Muscle of leg (tissue), 11 donors: Measurements from ENCODE around the gene CXCL8. TPM values are rescaled to one million over a fixed set of nuclear protein-coding genes. Genes with fewer than 3 reads are reported as not detected.

Experiments used
- DNase-seq: peaks from one replicate; pipeline ENCODE4 v3.0.0; 2013
- H3K27ac ChIP-seq: one replicate; pipeline ENCODE4 v1.5.1; 2013; ENCODE audit warnings: mild to moderate bottlenecking, low read length, control low read depth
- H3K27me3 ChIP-seq: one replicate; pipeline ENCODE4 v1.6.1; 2013; ENCODE audit warnings: low read length; ENCODE audit not compliant: control insufficient read depth, insufficient read depth
- H3K36me3 ChIP-seq: one replicate; pipeline ENCODE4 v1.6.1; 2013; ENCODE audit warnings: low read length; ENCODE audit not compliant: control insufficient read depth, insufficient read depth
- H3K4me1 ChIP-seq: one replicate; pipeline ENCODE4 v1.6.1; 2013; ENCODE audit warnings: low read length; ENCODE audit not compliant: control insufficient read depth, insufficient read depth
- H3K4me3 ChIP-seq: one replicate; pipeline ENCODE4 v1.5.1; 2013; ENCODE audit warnings: low read length, control low read depth
- H3K9me3 ChIP-seq: replicated peaks from 2 replicates; pipeline ENCODE4 v1.6.1; 2013; ENCODE audit warnings: low read depth, low read length; ENCODE audit not compliant: control insufficient read depth
- WGBS: methylation state at CpG from one replicate; pipeline ENCODE4 v1.1.5; 2013; ENCODE audit warnings: missing lambda C conversion rate; ENCODE audit not compliant: insufficient coverage; 5-methylcytosine and 5-hydroxymethylcytosine counted together
- polyA plus RNA-seq, 8 donors: library from polyadenylated mRNA; unstranded; fragments of 120-200 nt; gene quantifications; one replicate each; pipeline versions ENCODE4 v1.2.1 to v1.2.3, GENCODE V29; 2013; ENCODE audit warnings: inconsistent platforms in 1 of 8, low replicate concordance in 1 of 8; ENCODE audit not compliant: insufficient read length in 8 of 8, insufficient read depth in 1 of 8
- total RNA-seq: library from RNA; stranded (reverse); fragments of 120-200 nt; gene quantifications from one replicate; pipeline ENCODE4 v1.2.4, GENCODE V29; 2013

Gene CXCL8
- total and polyA plus RNA-seq, 9 donors, result 1.2 to 10.7 (median 3.3) TPM

DNA sequence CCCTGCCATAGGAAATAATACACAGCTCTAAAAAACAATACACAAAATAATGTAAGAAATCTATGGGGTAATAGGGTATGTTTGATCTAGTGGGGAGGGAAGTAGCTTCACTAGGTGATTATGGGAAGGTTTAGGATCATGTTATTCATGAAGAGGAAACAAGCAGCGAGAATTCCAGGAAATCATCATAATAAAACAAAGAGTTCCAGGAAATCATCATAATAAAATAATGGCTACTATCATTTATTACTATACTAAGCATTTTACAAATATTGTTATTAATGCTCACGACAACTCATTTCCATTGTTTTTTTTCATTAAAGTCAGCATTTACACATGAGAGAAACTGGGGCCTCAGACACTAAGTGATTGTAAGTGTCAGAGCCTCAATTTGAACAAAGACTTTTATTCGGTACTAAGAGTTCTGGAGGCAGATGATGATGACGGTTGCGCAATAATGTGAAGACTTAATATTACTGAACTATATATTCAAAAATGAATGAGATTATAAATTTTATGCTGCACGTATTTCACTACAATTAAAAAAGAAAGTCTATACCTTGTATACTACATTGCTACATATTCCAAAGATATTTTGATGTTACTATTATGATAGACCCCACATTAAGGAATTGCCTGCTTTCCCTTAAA lies 12.2 kb upstream of the CXCL8 start:
- H3K27me3 ChIP-seq, result peaks cover 2% of the 10 kb centered on the region
- no peaks in the 10 kb centered on the region for H3K9me3 ChIP-seq
- no peaks in the 10 kb centered on the region for H3K36me3 ChIP-seq
- no CpG with 5 or more reads among the region's 6 CpGs for WGBS
- no peak for DNase-seq
- H3K4me1 ChIP-seq, result no peaks in the 10 kb centered on the region
- no peak overlapping the region for H3K4me3 ChIP-seq
- H3K27ac ChIP-seq, result no peak overlapping the region

GRCh38 chr4:73729534-73730165 lies 10.7 kb upstream of the CXCL8 start:
- Histone ChIP-seq H3K9me3 (no peaks in the 10 kb centered on the region), H3K4me1 (no peaks in the 10 kb centered on the region), H3K27me3 (peaks cover 2% of the 10 kb centered on the region), H3K36me3 (no peaks in the 10 kb centered on the region), H3K4me3 (no peak overlapping the region), H3K27ac (no peak overlapping the region)
- peak; percentile 85 for DNase-seq
- WGBS, result no CpG with 5 or more reads among the region's 3 CpGs

DNA sequence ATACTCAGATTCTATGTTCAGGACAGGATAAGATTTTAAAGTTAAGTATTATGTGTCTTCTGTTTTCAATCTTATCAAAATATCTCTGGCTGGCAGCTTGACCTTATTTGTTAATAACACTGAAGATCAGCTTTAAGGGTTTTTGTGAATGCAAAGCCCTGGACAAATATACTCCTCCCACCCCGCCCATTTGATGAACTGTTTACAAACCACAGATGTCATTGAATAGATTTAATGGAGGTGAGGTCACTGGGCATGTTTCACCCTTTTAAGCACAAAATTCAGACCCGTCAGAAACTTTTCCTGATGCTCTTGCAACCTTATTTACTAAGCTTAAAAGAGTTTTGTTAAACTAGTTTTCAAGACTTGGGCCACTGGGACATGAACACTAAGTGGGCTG lies 10.1 kb upstream of the CXCL8 start:
- Histone ChIP-seq H3K4me3 (no peak overlapping the region), H3K36me3 (no peaks in the 10 kb centered on the region), H3K4me1 (no peaks in the 10 kb centered on the region), H3K9me3 (no peaks in the 10 kb centered on the region), H3K27ac (no peak overlapping the region), H3K27me3 (peaks cover 2% of the 10 kb centered on the region)
- DNase-seq, result no peak
- no CpG with 5 or more reads among the region's 2 CpGs for WGBS

- Histone ChIP-seq H3K4me1 (no peaks in the 10 kb centered on the region), H3K4me3 (no peak overlapping the region), H3K27ac (no peak overlapping the region), H3K36me3 (no peaks in the 10 kb centered on the region), H3K9me3 (no peaks in the 10 kb centered on the region), H3K27me3 (peaks cover 2% of the 10 kb centered on the region)
- 91% methylated on average over 1 of the region's 3 CpGs for WGBS
- no peak for DNase-seq
Observed at GRCh38 chr4:73730867-73731266, 9.5 kb upstream of the CXCL8 start.

DNA sequence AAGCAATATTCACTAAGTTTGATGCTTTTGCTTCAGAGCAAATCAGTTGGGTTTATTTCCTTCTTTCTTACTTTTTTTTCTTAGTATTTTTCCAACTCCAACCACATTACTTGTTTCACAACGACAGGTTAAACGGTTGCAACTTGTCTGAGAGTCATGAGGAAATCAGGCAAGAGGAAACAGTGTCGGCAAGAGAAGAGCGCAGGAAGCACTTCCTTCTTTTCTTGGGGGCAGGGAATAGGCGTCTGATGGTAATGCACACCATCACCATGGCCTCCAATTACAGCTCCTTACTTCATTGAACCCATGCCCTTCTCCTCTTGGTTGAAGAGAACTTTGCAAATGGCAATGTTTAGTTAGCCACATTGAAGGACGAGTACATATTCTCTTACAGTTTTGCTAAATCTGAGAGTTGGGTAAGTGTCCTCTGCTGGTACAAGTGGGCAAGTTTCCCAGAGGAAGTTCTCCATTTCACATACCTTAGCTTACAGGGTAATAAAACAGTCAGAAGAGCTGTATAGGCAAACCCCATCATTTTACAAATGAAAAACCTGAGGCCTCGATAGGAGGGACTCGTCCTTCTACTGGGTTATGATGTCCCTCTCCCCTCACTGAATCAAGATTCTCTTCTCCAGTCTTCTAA lies 8.3 kb upstream of the CXCL8 start:
- Histone ChIP-seq H3K4me1 (no peaks in the 10 kb centered on the region), H3K9me3 (no peaks in the 10 kb centered on the region), H3K27me3 (peaks cover 2% of the 10 kb centered on the region), H3K27ac (peak overlapping the region; percentile 51), H3K4me3 (no peak overlapping the region), H3K36me3 (no peaks in the 10 kb centered on the region)
- WGBS, result 80% methylated on average over 2 of the region's 8 CpGs
- peak; percentile 66 for DNase-seq

GRCh38 chr4:73732759-73733431 lies 7.5 kb upstream of the CXCL8 start:
- DNase-seq, result peak; percentile 56
- Histone ChIP-seq H3K4me1 (no peaks in the 10 kb centered on the region), H3K9me3 (no peaks in the 10 kb centered on the region), H3K4me3 (no peak overlapping the region), H3K27ac (peak overlapping the region; percentile 51), H3K27me3 (peaks cover 2% of the 10 kb centered on the region), H3K36me3 (no peaks in the 10 kb centered on the region)
- WGBS, result no CpG with 5 or more reads among the region's 1 CpG

- H3K4me3 ChIP-seq, result no peak overlapping the region
- peak overlapping the region; percentile 5 for H3K27ac ChIP-seq
- DNase-seq, result peak; percentile 51
- peaks cover 2% of the 10 kb centered on the region for H3K27me3 ChIP-seq
- no peaks in the 10 kb centered on the region for H3K9me3 ChIP-seq
- no peaks in the 10 kb centered on the region for H3K36me3 ChIP-seq
- H3K4me1 ChIP-seq, result no peaks in the 10 kb centered on the region
- WGBS, result no CpG with 5 or more reads among the region's 2 CpGs
Observed at GRCh38 chr4:73734530-73735001, 5.8 kb upstream of the CXCL8 start.

DNA sequence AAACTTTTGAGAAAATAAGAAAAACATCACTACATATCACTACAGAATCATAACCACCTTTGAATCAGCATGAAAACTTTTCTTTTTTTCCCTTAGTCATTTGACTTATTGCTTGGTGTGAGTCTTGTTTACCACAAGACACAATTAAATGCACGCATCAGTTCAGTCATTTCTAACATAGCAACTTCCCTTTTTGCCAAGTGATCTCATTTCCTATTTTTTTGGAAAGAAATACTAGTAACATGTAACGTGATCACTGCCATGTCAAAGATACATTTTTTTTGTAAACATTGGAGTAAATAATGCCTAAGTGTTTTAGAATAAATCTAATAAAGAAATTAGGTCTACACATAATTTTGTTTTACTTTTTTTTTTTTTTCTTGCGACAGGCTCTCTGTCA lies 5.1 kb upstream of the CXCL8 start:
- no peak overlapping the region for H3K27ac ChIP-seq

DNA sequence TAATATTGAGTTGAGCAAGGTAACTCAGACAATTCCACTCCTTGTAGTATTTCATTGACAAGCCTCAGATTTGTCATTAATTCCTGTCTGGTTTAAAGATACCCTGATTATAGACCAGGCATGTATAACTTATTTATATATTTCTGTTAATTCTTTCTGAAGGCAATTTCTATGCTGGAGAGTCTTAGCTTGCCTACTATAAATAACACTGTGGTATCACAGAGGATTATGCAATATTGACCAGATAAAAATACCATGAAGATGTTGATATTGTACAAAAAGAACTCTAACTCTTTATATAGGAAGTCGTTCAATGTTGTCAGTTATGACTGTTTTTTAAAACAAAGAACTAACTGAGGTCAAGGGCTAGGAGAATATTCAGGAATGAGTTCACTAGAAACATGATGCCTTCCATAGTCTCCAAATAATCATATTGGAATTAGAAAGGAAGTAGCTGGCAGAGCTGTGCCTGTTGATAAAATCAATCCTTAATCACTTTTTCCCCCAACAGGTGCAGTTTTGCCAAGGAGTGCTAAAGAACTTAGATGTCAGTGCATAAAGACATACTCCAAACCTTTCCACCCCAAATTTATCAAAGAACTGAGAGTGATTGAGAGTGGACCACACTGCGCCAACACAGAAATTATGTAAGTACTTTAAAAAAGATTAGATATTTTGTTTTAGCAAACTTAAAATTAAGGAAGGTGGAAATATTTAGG lies 821 bp downstream of the CXCL8 start:
- Histone ChIP-seq H3K4me1 (no peaks in the 10 kb centered on the region), H3K27ac (no peak overlapping the region), H3K9me3 (no peaks in the 10 kb centered on the region), H3K36me3 (no peaks in the 10 kb centered on the region), H3K27me3 (no peaks in the 10 kb centered on the region), H3K4me3 (no peak overlapping the region)
- DNase-seq, result no peak
- no CpG with 5 or more reads among the region's 2 CpGs for WGBS

More for the DNA sequence above, 5.1 kb upstream of the CXCL8 start:
- no peaks in the 10 kb centered on the region for H3K9me3 ChIP-seq
- H3K36me3 ChIP-seq, result no peaks in the 10 kb centered on the region
- no peak overlapping the region for H3K4me3 ChIP-seq
- peaks cover 2% of the 10 kb centered on the region for H3K27me3 ChIP-seq
- no peaks in the 10 kb centered on the region for H3K4me1 ChIP-seq
- peak; percentile 77 for DNase-seq
- no CpG with 5 or more reads among the region's 3 CpGs for WGBS
